ENCODE measurements around the gene TUBA3D. TPM values are rescaled to one million over a fixed set of nuclear protein-coding genes. Genes with fewer than 3 reads are reported as not detected.

The TUBA3D gene
- not detected in 5 replicates for total RNA-seq (2022; extraction: Qiagen RNA extraction; ENCODE audit: low read depth)

DNA sequence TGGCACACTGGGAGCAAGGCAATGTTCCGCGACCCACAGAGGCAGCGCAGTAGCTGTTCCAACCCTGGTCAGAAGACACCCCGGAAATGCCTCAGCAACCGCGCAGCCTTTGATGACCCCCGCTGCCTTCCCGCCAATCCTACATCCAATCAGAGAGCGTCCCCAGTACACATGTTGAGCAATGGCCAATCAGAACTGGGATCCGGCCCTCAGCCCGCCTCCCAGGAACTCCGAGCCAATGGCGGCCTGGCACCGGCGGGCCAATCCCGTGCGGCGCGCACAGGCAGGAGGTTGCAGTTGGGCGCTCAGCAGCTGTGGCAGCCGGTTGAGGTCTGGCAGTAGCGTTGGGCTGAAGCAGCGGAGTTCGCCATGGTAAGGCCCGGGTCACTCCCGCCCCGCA lies at the start of gene TUBA3D:
Gene TUBA3D, plus strand, starts transcription at position 289 of the 400 bp plus-strand sequence. Its CDS starts 81 bp downstream, at position 370.

GRCh38 chr2:131492015-131492417 lies 16.1 kb downstream of the TUBA3D start, which contains the start of gene MZT2A:
Gene MZT2A (minus strand): TSS chr2:131492397. CDS start chr2:131492376, 21 bp downstream.

GRCh38 chr2:131527131-131528001 lies 51.4 kb downstream of the TUBA3D start, which contains the start of gene CCDC74A:
Gene CCDC74A (plus strand): TSS chr2:131527888. CDS start chr2:131527971, 83 bp downstream.

Other genes starting within 250 kb of the TUBA3D start
- 0.01 TPM in 1 of 5 replicates, not detected in the others for gene RAB6D, start 112.0 kb upstream of the TUBA3D start, total RNA-seq (2022; extraction: Qiagen RNA extraction; ENCODE audit: low read depth)
- gene MZT2A, start 16.3 kb downstream of the TUBA3D start, total RNA-seq (2022; extraction: Qiagen RNA extraction; ENCODE audit: low read depth) = 107 to 208 TPM (median 187 TPM) in 5 replicates
- gene CCDC74A, start 51.8 kb downstream of the TUBA3D start, total RNA-seq (2022; extraction: Qiagen RNA extraction; ENCODE audit: low read depth) = 11.7 to 18.2 TPM (median 16.0 TPM) in 5 replicates